T-helper 22 cell (primary cell): ENCODE data around the gene SLC39A8.

ENCODE experiments used
- DNase-seq: peaks from one replicate; pipeline ENCODE4 v3.0.0-alpha.2; 2020; ENCODE audit warnings: low read depth

The SLC39A8 gene

GRCh38 chr4:102339018-102339417, 6.3 kb downstream of the SLC39A8 start:
- DNase-seq = no peak

GRCh38 chr4:102338405-102338804, 6.9 kb downstream of the SLC39A8 start:
- DNase-seq = no peak

- DNase-seq = no peak
Observed at GRCh38 chr4:102335616-102336015, 9.7 kb downstream of the SLC39A8 start.

GRCh38 chr4:102334624-102335023, 10.7 kb downstream of the SLC39A8 start:
- no peak for DNase-seq

- no peak for DNase-seq
Observed at GRCh38 chr4:102333787-102334186, 11.5 kb downstream of the SLC39A8 start.

GRCh38 chr4:102328045-102328444, 17.2 kb downstream of the SLC39A8 start:
- no peak for DNase-seq

- DNase-seq = no peak
Observed at GRCh38 chr4:102326951-102327350, 18.3 kb downstream of the SLC39A8 start.

- no peak for DNase-seq
Observed at GRCh38 chr4:102324730-102325129, 20.6 kb downstream of the SLC39A8 start.

- DNase-seq = no peak
Observed at GRCh38 chr4:102322736-102323135, 22.5 kb downstream of the SLC39A8 start.

- DNase-seq = no peak
Observed at GRCh38 chr4:102321260-102321995, 23.9 kb downstream of the SLC39A8 start.

GRCh38 chr4:102319594-102319993, 25.7 kb downstream of the SLC39A8 start:
- DNase-seq = no peak

- DNase-seq = no peak
Observed at GRCh38 chr4:102318526-102318925, 26.8 kb downstream of the SLC39A8 start.

GRCh38 chr4:102318105-102318504, 27.2 kb downstream of the SLC39A8 start:
- DNase-seq = no peak

- no peak for DNase-seq
Observed at GRCh38 chr4:102317459-102317858, 27.8 kb downstream of the SLC39A8 start.

GRCh38 chr4:102316585-102316984, 28.7 kb downstream of the SLC39A8 start:
- DNase-seq = no peak

- DNase-seq = no peak
Observed at GRCh38 chr4:102315532-102315931, 29.8 kb downstream of the SLC39A8 start.

- no peak for DNase-seq
Observed at GRCh38 chr4:102312417-102312816, 32.9 kb downstream of the SLC39A8 start.

- DNase-seq = no peak
Observed at GRCh38 chr4:102311912-102312311, 33.4 kb downstream of the SLC39A8 start.

GRCh38 chr4:102311407-102311806, 33.9 kb downstream of the SLC39A8 start:
- no peak for DNase-seq

GRCh38 chr4:102308032-102308799, 37.1 kb downstream of the SLC39A8 start:
- no peak for DNase-seq

GRCh38 chr4:102305666-102306065, 39.6 kb downstream of the SLC39A8 start:
- no peak for DNase-seq

GRCh38 chr4:102302762-102303161, 42.5 kb downstream of the SLC39A8 start:
- no peak for DNase-seq

- no peak for DNase-seq
Observed at GRCh38 chr4:102301167-102301566, 44.1 kb downstream of the SLC39A8 start.
